Pancreas (tissue), 10 donors: Measurements from ENCODE around the gene THOP1. TPM values are rescaled to one million over a fixed set of nuclear protein-coding genes. Genes with fewer than 3 reads are reported as not detected.

Experiments used
- ATAC-seq, 4 donors: fragments of 200-7000 bp; cut with Tn5 transposase; one replicate each; pipeline versions ENCODE4 v1.8.0 to v1.9.1; 2020; ENCODE audit warnings: mild to moderate bottlenecking in 4 of 4, moderate library complexity in 4 of 4
- DNase-seq, 6 donors: peaks; one replicate each; pipeline ENCODE4 v3.0.0-alpha.2; 2020
- FAIRE-seq: peaks from 2 replicates; lab custom pipeline; 2012; peaks lifted over from hg19 to GRCh38; lab: Jason Lieb, UNC
- H3K27ac ChIP-seq, 4 donors: fragments of 200-600 bp; sonication (generic); 1 replicate in 3 of 4; 2 replicates in 1 of 4; pipeline versions ENCODE4 v1.5.0 to v1.8.0; 2020
- H3K27me3 ChIP-seq, 4 donors: fragments of 200-600 bp; one replicate each; pipeline ENCODE4 v1.8.0; 2021
- H3K36me3 ChIP-seq, 3 donors: fragments of 200-600 bp; sonication (generic) in 1 of 3; one replicate each; pipeline versions ENCODE4 v1.5.0 to v1.8.0; 2020 to 2021
- H3K4me1 ChIP-seq, 3 donors: fragments of 200-600 bp; one replicate each; pipeline ENCODE4 v1.8.0; 2021
- H3K4me3 ChIP-seq, 4 donors: fragments of 200-600 bp; sonication (generic) in 2 of 4; one replicate each; pipeline versions ENCODE4 v1.5.0 to v1.8.0; 2020 to 2021
- H3K9me3 ChIP-seq, 4 donors: fragments of 200-600 bp; one replicate each; pipeline ENCODE4 v1.8.0; 2021
- WGBS, 2 donors: extraction: QIAGEN DNeasy Blood & Tissue Kit; methylation state at CpG; one replicate each; pipeline ENCODE4 v1.1.7; 2013; 5-methylcytosine and 5-hydroxymethylcytosine counted together
- intact Hi-C, 3 donors: fragments of 100-400 bp; cut with DNase I; formaldehyde crosslinking; loops; one replicate each; pipeline versions ENCODE4 v1.11.1 to v1.14.2; 2022
- polyA plus RNA-seq, 2 donors: library from polyadenylated mRNA; stranded (reverse); fragments of 200-250 nt; gene quantifications; one replicate each; pipeline ENCODE4 v1.2.3, GENCODE V29; 2013
- total RNA-seq, 6 donors: library from RNA; stranded (reverse); fragmentation: NEBNext Ultra II Directional in 4 of 6; extraction: Animal tissue kit (Norgen Biotek cat#: 25700) in 4 of 6; gene quantifications; one replicate each; pipeline versions ENCODE4 v1.2.1 to v1.2.4, GENCODE V29; 2021 to 2023
- TF ChIP-seq, protein P1 (sequence below), 4 donors: fragments of 200-600 bp; sonication (generic) in 3 of 4; IDR thresholded peaks; one replicate each; pipeline versions ENCODE4 v1.5.0 to v1.8.0; 2021; ENCODE audit warnings: antibody characterized with exemption in 4 of 4
- donor health status: healthy with polysubstance abuse.
- donor health status: DM: no; HTN: no; CAD: no; lungs with moderate emphysema.
- donor health status: DM: no; HTN: no; CAD: no.
- donor health status: control.
- donor health status: control.
- donor health status: Bipolar disorder and iron deficiency.
- donor health status: DM: yes; HTN: yes; CAD: no.
- donor health status: DM: no; HTN: no; CAD: no.
- donor health status: DM: no; HTN: no; CAD: no.
- donor health status: DM: yes; HTN: yes; CAD: no.

The THOP1 gene
- total and polyA plus RNA-seq, 8 donors = 11.6 to 124 (median 20.5) TPM

DNA sequence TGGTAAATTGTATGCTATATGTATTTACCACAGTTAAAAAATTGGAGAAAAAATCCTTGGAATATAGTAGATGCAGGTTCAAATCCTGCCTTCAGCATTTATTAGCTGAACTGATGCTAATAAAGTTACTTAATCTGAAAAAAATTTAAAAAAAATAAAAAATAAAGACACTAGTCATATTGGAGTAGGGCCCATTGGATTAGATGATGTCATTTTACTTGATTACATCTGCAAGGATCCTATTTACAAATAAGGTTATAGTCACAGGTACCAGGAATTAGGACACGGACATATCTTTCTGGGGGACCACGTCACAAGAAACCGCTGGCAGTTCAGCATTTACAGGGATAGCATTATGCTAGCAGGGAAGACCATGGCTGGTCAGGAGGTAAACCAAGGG lies 62.2 kb downstream of the THOP1 start:
- DNase-seq (no peak), ATAC-seq (no peak), FAIRE-seq (no peak)
- H3K27me3 ChIP-seq = no peaks in the 10 kb centered on the region
- H3K4me3 ChIP-seq = no peak overlapping the region
- H3K27ac ChIP-seq = no peak overlapping the region
- peaks cover 4 to 21% (median 11%) of the 10 kb centered on the region in 3 donors for H3K36me3 ChIP-seq
- TF ChIP-seq, protein P1, sequence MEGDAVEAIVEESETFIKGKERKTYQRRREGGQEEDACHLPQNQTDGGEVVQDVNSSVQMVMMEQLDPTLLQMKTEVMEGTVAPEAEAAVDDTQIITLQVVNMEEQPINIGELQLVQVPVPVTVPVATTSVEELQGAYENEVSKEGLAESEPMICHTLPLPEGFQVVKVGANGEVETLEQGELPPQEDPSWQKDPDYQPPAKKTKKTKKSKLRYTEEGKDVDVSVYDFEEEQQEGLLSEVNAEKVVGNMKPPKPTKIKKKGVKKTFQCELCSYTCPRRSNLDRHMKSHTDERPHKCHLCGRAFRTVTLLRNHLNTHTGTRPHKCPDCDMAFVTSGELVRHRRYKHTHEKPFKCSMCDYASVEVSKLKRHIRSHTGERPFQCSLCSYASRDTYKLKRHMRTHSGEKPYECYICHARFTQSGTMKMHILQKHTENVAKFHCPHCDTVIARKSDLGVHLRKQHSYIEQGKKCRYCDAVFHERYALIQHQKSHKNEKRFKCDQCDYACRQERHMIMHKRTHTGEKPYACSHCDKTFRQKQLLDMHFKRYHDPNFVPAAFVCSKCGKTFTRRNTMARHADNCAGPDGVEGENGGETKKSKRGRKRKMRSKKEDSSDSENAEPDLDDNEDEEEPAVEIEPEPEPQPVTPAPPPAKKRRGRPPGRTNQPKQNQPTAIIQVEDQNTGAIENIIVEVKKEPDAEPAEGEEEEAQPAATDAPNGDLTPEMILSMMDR (IDR thresholded peaks at IDR 0.05) = no peak
- peaks cover 0 to 5% (median 5%) of the 10 kb centered on the region in 3 donors for H3K4me1 ChIP-seq
- 98% methylated on average over 3 of the region's 3 CpGs for WGBS, 2 donors
- intact Hi-C loops = no loop called here
- H3K9me3 ChIP-seq = peaks cover 0 to 6% (median 0%) of the 10 kb centered on the region in 4 donors

DNA sequence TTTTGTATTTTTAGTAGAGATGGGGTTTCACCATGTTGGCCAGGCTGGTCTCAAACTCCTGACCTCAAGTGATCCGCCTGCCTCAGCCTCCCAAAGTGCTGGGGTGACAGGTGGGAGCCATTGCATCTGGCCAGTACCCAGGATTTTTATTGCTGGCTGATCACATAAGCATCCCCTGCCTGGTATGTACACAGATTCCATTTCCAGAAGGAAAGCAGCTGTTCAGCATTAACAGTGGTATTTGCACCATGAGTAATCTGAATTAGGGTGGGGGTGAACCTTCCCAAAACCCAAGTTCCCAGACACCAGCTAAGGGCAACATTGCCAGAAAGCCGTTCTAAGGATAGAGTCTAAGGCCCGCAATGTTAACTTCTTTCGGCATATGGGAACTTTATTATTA lies 63.3 kb downstream of the THOP1 start:
- intact Hi-C loops = no loop called here
- no peak for ATAC-seq
- Histone ChIP-seq H3K36me3 (peaks cover 4 to 32% (median 22%) of the 10 kb centered on the region in 3 donors), H3K4me1 (no peaks in the 10 kb centered on the region), H3K9me3 (peaks cover 0 to 10% (median 0%) of the 10 kb centered on the region in 4 donors), H3K27ac (no peak overlapping the region), H3K4me3 (no peak overlapping the region), H3K27me3 (no peaks in the 10 kb centered on the region)
- TF ChIP-seq, protein P1 (IDR thresholded peaks at IDR 0.05) = no peak
- DNase-seq = no peak
- WGBS, 2 donors = 83 to 84% methylated on average over 4 of the region's 4 CpGs
- no peak for FAIRE-seq

DNA sequence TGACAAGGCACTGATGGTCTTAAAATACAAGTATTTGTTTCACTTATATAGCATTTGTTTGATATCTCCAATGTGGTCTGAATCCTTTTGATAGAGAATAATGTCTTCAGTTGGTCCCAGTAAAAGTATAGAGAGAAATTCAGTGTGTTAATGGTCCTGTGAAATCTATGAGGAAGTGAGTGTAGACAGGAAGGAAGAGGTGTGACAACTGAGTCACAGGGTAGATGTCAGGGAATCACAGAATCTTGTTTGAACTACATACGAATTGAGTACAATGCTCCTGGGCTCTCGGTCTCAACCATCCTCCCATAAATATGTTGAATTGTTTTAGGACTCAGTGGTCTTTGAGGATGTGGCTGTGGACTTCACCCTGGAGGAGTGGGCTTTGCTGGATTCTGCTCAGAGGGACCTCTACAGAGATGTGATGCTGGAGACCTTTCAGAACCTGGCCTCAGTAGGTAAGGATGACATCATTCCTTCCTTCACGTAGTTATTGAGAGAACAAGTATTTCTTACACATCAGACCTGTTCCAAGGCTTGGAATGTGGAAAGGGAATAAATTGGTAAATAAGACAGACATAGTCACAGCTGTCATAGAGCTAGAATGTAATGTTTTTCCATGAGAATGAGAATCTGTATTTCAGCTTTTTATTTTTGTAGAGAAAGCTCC lies 65.1 kb downstream of the THOP1 start:
- Histone ChIP-seq H3K27me3 (no peaks in the 10 kb centered on the region), H3K4me1 (no peaks in the 10 kb centered on the region), H3K4me3 (no peak overlapping the region), H3K9me3 (peaks cover 0 to 10% (median 0%) of the 10 kb centered on the region in 4 donors), H3K27ac (no peak overlapping the region), H3K36me3 (peaks cover 4 to 33% (median 23%) of the 10 kb centered on the region in 3 donors)
- TF ChIP-seq, protein P1 (IDR thresholded peaks at IDR 0.05) = no peak
- DNase-seq (no peak), ATAC-seq (no peak), FAIRE-seq (no peak)
- intact Hi-C loops = no loop called here
- WGBS, 2 donors = 94 to 99% methylated on average over 3 of the region's 3 CpGs

DNA sequence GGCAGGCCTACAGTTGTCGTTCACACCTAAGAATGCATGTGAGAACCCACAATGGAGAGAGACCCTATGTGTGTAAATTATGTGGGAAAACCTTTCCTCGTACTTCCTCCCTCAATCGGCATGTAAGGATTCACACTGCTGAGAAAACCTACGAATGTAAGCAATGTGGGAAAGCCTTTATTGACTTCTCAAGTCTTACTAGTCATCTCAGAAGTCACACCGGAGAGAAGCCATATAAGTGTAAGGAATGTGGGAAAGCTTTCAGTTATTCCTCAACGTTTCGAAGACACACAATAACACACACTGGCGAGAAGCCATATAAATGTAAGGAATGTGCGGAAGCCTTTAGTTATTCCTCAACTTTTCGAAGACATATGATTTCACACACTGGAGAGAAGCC lies 67.3 kb downstream of the THOP1 start:
- no peak for DNase-seq
- ATAC-seq = no peak
- no peak for FAIRE-seq
- intact Hi-C loops = no loop called here
- H3K9me3 ChIP-seq = peaks cover 0 to 10% (median 0%) of the 10 kb centered on the region in 4 donors
- TF ChIP-seq, protein P1 (IDR thresholded peaks at IDR 0.05) = no peak
- no peak overlapping the region for H3K27ac ChIP-seq
- peaks cover 4 to 33% (median 23%) of the 10 kb centered on the region in 3 donors for H3K36me3 ChIP-seq
- H3K27me3 ChIP-seq = no peaks in the 10 kb centered on the region
- H3K4me1 ChIP-seq = no peaks in the 10 kb centered on the region
- no peak overlapping the region for H3K4me3 ChIP-seq
- 98 to 99% methylated on average over 10 of the region's 10 CpGs for WGBS, 2 donors

DNA sequence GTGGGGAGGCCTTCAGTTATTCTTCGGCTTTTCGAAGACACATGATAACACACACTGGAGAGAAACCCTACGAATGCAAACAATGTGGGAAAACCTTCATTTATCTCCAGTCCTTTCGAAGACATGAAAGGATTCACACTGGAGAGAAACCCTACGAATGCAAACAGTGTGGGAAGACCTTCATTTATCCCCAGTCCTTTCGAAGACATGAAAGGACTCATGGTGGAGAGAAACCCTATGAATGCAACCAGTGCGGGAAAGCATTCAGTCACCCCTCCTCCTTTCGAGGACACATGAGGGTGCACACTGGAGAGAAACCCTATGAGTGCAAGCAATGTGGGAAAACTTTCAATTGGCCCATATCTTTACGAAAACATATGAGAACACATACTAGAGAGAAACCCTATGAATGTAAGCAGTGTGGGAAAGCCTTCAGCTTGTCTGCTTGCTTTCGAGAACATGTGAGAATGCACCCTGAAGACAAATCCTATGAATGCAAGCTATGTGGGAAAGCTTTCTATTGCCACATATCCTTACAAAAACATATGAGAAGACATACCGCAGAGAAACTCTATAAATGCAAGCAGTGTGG lies 67.8 kb downstream of the THOP1 start:
- intact Hi-C loops = no loop called here
- 97 to 98% methylated on average over 11 of the region's 11 CpGs for WGBS, 2 donors
- no peak for FAIRE-seq

More for the DNA sequence above, 67.8 kb downstream of the THOP1 start:
- Histone ChIP-seq H3K9me3 (peaks cover 0 to 10% (median 0%) of the 10 kb centered on the region in 4 donors), H3K4me3 (no peak overlapping the region), H3K4me1 (no peaks in the 10 kb centered on the region), H3K36me3 (peaks cover 4 to 33% (median 23%) of the 10 kb centered on the region in 3 donors), H3K27me3 (no peaks in the 10 kb centered on the region), H3K27ac (no peak overlapping the region)
- ATAC-seq = no peak
- no peak for DNase-seq
- TF ChIP-seq, protein P1 (IDR thresholded peaks at IDR 0.05) = no peak
